ENCODE results near the gene PSMB5. TPM values are rescaled to one million over a fixed set of nuclear protein-coding genes. Genes with fewer than 3 reads are reported as not detected.

The PSMB5 gene
- total and polyA plus RNA-seq, 9 of the 15 experiments (the other 6 are each of a cell fraction or from before 2014, with no cell fraction given), result 198 to 1,870 (median 269) TPM

DNA sequence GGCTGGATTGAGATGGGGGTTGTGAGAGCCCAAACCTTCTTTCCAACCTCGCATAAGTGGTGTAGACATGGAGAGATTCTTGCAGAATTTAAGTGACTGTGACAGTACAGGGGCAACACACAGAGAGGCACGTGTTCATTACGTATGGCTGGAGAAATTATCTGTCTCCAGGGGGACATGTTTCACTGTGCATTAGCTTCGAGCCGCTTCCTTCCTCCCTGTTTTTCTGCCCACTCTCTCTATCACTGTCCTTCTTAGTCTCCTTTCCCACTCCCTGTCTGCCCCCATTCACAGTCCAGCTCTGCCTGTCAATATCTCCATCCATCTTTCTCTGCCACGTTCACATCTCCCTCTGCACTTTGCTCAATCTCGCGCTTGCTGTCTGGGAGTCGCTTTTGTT, 13.3 kb downstream of the PSMB5 start:
- Histone ChIP-seq H2AFZ (ENCODE audit: low read depth, low read length) (peak overlapping the region; percentile 42), H3K79me2 (ENCODE audit: control insufficient read depth, insufficient read depth, low read length) (no peaks in the 10 kb centered on the region; the same call in 2 of the 3 replicates), H3K9me3 (replicated peaks; ENCODE audit: control insufficient read depth, insufficient read depth, low read depth, low read length) (no peaks in the 10 kb centered on the region), H3K36me3 (ENCODE audit: control insufficient read depth, insufficient read depth, low read length) (peaks cover 20% of the 10 kb centered on the region; the same call in 2 of the 3 replicates), H3K27ac (ENCODE audit: extremely low read depth, low read depth, low read length) (peak overlapping the region; percentile 27), H4K20me1 (replicated peaks; ENCODE audit: control insufficient read depth, insufficient read depth, low read length) (peaks cover 10% of the 10 kb centered on the region; the same call in 1 of the 2 replicates), H3K9ac (ENCODE audit: insufficient read depth in 1 of 2, low read depth in 2 of 2, low read length in 2 of 2) (peak overlapping the region; percentile 6 to 17; a peak in 2 of 4 replicates), H3K4me2 (ENCODE audit: insufficient read depth, low read length) (peak overlapping the region; percentile 65), H3K27me3 (ENCODE audit: control insufficient read depth in 2 of 2, insufficient read depth in 2 of 2, low read length in 2 of 2) (no peaks in the 10 kb centered on the region), H3K4me1 (replicated peaks in 1 of 2; ENCODE audit: control insufficient read depth in 2 of 2, insufficient read depth in 2 of 2, low read length in 2 of 2) (peaks cover 19 to 41% of the 10 kb centered on the region in 2 experiments; a peak in 4 of 5 replicates), H3K9me1 (ENCODE audit: control insufficient read depth, insufficient read depth, low read length) (no peaks in the 10 kb centered on the region), H3K4me3 (no peak overlapping the region)
- DNase-seq (ENCODE audit: extremely low read depth in 1 of 4, low spot score in 3 of 4), result peak in 1 of 4 experiments; percentile 31
- 23% methylated on average over 9 of the region's 9 CpGs for WGBS (ENCODE audit: insufficient coverage, low coverage, missing lambda C conversion rate)
- intact Hi-C loops (cut with micrococcal nuclease) (no loop called here), in situ Hi-C loops (cut with MboI) (no loop called here)
- CTCF ChIA-PET (ENCODE audit: low intra/inter-chr PET ratio), result no interaction called here
- no TSS peak for BruUV-seq (replicated peaks)
- POLR2A ChIA-PET, result interaction anchor here (0.6 to 6.6 kb wide), 10 partner anchors 9 to 1112 kb away, joined by 3 to 65 read pairs (median 4); partner anchors contain the start of genes PRMT5 and PSMB5
- no peak for FAIRE-seq
- peak; percentile 27 for ATAC-seq
- no peak for TF ChIP-seq NR2F6 (CRISPR knock-in tag; IDR thresholded peaks at IDR 0.05)
- no peak for TF ChIP-seq THRAP3 (IDR thresholded peaks at IDR 0.05; ENCODE audit: borderline replicate concordance)
- TF ChIP-seq HMG20A (CRISPR knock-in tag; conservative IDR thresholded peaks at IDR 0.05), result no peak
- TF ChIP-seq, protein P1, sequence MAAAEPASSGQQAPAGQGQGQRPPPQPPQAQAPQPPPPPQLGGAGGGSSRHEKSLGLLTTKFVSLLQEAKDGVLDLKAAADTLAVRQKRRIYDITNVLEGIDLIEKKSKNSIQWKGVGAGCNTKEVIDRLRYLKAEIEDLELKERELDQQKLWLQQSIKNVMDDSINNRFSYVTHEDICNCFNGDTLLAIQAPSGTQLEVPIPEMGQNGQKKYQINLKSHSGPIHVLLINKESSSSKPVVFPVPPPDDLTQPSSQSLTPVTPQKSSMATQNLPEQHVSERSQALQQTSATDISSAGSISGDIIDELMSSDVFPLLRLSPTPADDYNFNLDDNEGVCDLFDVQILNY (CRISPR knock-in tag; IDR thresholded peaks at IDR 0.05), result no peak
- no peak for TF ChIP-seq CSDE1 (IDR thresholded peaks at IDR 0.05)
- no peak for TF ChIP-seq ESRRB (CRISPR knock-in tag; IDR thresholded peaks at IDR 0.05; ENCODE audit: borderline replicate concordance)
- no peak for TF ChIP-seq MAFG (tag; conservative IDR thresholded peaks at IDR 0.05)
- no peak for TF ChIP-seq RFX1 (IDR thresholded peaks at IDR 0.05)
- TF ChIP-seq SMARCA4 (IDR thresholded peaks at IDR 0.05), result no peak
- no peak for TF ChIP-seq NFYB (IDR thresholded peaks at IDR 0.05; ENCODE audit: extremely low read depth, insufficient read length)
- no peak for TF ChIP-seq ZZZ3 (IDR thresholded peaks at IDR 0.05)
- TF ChIP-seq, protein P2, sequence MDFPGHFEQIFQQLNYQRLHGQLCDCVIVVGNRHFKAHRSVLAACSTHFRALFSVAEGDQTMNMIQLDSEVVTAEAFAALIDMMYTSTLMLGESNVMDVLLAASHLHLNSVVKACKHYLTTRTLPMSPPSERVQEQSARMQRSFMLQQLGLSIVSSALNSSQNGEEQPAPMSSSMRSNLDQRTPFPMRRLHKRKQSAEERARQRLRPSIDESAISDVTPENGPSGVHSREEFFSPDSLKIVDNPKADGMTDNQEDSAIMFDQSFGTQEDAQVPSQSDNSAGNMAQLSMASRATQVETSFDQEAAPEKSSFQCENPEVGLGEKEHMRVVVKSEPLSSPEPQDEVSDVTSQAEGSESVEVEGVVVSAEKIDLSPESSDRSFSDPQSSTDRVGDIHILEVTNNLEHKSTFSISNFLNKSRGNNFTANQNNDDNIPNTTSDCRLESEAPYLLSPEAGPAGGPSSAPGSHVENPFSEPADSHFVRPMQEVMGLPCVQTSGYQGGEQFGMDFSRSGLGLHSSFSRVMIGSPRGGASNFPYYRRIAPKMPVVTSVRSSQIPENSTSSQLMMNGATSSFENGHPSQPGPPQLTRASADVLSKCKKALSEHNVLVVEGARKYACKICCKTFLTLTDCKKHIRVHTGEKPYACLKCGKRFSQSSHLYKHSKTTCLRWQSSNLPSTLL (IDR thresholded peaks at IDR 0.05), result no peak
- peak; percentile 3; the same call in 1 of the 2 replicates for TF ChIP-seq BHLHE40 (IDR thresholded peaks at IDR 0.05; ENCODE audit: low read length)
- no peak for TF ChIP-seq CHCHD3 (CRISPR knock-in tag; IDR thresholded peaks at IDR 0.05)
- TF ChIP-seq PRMT5 (CRISPR knock-in tag; IDR thresholded peaks at IDR 0.05), result no peak
- TF ChIP-seq WHSC1 (IDR thresholded peaks at IDR 0.05; ENCODE audit: low read length), result no peak
- no peak for TF ChIP-seq MYBL2 (IDR thresholded peaks at IDR 0.05; ENCODE audit: low read depth)
- no peak for TF ChIP-seq MYBL2 (CRISPR knock-in tag; IDR thresholded peaks at IDR 0.05; ENCODE audit: borderline replicate concordance)
- no peak for TF ChIP-seq ZNF561 (CRISPR knock-in tag; conservative IDR thresholded peaks at IDR 0.05)
- TF ChIP-seq FOXJ2 (tag; IDR thresholded peaks at IDR 0.05), result no peak
- TF ChIP-seq, protein P3, sequence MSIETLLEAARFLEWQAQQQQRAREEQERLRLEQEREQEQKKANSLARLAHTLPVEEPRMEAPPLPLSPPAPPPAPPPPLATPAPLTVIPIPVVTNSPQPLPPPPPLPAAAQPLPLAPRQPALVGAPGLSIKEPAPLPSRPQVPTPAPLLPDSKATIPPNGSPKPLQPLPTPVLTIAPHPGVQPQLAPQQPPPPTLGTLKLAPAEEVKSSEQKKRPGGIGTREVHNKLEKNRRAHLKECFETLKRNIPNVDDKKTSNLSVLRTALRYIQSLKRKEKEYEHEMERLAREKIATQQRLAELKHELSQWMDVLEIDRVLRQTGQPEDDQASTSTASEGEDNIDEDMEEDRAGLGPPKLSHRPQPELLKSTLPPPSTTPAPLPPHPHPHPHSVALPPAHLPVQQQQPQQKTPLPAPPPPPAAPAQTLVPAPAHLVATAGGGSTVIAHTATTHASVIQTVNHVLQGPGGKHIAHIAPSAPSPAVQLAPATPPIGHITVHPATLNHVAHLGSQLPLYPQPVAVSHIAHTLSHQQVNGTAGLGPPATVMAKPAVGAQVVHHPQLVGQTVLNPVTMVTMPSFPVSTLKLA (conservative IDR thresholded peaks at IDR 0.05), result 0 out of 4 replicates have a peak, but pooled peaks of 1 of the 2 experiments have one; percentile 37
- no peak for TF ChIP-seq MTA1 (IDR thresholded peaks at IDR 0.05; ENCODE audit: borderline replicate concordance)
